ENCODE data around the gene OTUB2.

Gene OTUB2

DNA sequence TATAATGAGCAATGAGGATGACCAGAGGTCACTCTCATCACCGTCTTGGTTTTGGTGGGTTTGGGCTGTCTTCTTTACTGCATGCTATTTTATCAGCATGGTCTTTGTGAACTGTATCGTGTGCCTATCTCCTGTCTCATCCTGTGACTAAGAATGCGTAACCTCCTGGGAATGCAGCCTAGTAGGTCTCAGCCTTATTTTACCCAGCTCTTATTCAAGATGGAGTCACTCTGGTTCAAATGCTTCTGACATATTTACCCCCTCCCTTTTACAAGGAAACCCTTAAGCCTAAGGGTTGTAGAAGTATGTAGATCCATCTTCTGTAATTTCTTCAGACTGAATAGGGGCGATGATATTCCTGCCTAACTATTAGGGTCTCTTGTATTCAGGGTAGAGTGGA, 63.3 kb downstream of the OTUB2 start:
- no peak for TF ChIP-seq SPI1 (IDR thresholded peaks at IDR 0.05; ENCODE audit: borderline replicate concordance, low read depth)
- no peak for DNase-seq (ENCODE audit: low read depth in 1 of 2, low spot score in 1 of 2)
- Histone ChIP-seq H3K27me3 (ENCODE audit: insufficient read depth, poor library complexity, severe bottlenecking) (no peaks in the 10 kb centered on the region), H3K27ac (replicated peaks) (no peak overlapping the region), H3K4me3 (replicated peaks; ENCODE audit: insufficient read depth, low read length) (no peak overlapping the region)

DNA sequence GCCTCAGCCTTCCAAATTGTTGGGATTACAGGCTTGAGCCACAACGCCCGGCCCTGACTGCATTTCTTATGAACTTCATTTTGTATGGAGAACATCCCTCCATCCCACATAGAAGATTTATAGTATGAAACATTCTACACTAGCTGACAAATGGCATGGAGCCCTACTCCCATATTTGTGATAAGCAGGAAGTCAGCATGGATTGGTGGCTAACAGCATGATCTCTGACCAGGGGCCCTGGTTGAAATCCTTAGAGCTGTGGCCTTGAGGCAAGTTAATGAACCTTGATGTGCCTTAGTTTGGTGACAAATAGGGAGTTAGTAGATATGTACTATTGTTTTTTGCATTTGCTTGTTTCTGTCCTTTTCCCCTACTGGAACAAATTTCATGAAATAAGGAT, 67.3 kb downstream of the OTUB2 start:
- H3K27ac ChIP-seq (replicated peaks): no peak overlapping the region
- no peak for DNase-seq (ENCODE audit: low read depth in 1 of 2, low spot score in 1 of 2)
- no peaks in the 10 kb centered on the region for H3K27me3 ChIP-seq (ENCODE audit: insufficient read depth, poor library complexity, severe bottlenecking)
- H3K4me3 ChIP-seq (replicated peaks; ENCODE audit: insufficient read depth, low read length): no peak overlapping the region
- TF ChIP-seq SPI1 (IDR thresholded peaks at IDR 0.05; ENCODE audit: borderline replicate concordance, low read depth) (no peak), POLR2AphosphoS5 (IDR thresholded peaks at IDR 0.05; ENCODE audit: low read depth) (no peak), CTCF (IDR thresholded peaks at IDR 0.05; ENCODE audit: insufficient read depth, low read length) (no peak), GABPA (IDR thresholded peaks at IDR 0.05; ENCODE audit: low read depth) (no peak)
- TF ChIP-seq, protein P1, sequence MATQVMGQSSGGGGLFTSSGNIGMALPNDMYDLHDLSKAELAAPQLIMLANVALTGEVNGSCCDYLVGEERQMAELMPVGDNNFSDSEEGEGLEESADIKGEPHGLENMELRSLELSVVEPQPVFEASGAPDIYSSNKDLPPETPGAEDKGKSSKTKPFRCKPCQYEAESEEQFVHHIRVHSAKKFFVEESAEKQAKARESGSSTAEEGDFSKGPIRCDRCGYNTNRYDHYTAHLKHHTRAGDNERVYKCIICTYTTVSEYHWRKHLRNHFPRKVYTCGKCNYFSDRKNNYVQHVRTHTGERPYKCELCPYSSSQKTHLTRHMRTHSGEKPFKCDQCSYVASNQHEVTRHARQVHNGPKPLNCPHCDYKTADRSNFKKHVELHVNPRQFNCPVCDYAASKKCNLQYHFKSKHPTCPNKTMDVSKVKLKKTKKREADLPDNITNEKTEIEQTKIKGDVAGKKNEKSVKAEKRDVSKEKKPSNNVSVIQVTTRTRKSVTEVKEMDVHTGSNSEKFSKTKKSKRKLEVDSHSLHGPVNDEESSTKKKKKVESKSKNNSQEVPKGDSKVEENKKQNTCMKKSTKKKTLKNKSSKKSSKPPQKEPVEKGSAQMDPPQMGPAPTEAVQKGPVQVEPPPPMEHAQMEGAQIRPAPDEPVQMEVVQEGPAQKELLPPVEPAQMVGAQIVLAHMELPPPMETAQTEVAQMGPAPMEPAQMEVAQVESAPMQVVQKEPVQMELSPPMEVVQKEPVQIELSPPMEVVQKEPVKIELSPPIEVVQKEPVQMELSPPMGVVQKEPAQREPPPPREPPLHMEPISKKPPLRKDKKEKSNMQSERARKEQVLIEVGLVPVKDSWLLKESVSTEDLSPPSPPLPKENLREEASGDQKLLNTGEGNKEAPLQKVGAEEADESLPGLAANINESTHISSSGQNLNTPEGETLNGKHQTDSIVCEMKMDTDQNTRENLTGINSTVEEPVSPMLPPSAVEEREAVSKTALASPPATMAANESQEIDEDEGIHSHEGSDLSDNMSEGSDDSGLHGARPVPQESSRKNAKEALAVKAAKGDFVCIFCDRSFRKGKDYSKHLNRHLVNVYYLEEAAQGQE (IDR thresholded peaks at IDR 0.05; ENCODE audit: insufficient replicate concordance, low read depth): no peak

DNA sequence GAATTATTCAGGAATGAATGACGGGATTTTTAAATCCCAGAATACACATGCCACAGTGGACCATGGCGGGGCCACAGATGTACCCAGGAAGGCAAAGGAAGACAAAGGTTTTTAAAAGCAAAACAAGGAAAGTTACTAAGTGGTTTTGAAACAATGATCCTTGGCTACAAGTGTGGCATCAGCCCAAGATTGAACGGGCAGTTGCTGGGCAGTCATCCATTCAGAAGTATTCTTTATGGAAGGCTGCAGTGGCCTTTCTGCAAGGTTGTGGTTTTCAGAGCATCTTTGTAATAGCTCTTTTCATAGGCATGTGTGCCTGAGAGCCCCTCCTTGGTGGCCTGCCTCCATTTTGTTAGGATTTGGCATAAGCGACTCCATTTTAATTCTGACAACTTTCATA, 71.0 kb downstream of the OTUB2 start:
- Histone ChIP-seq H3K27ac (replicated peaks) (no peak overlapping the region), H3K27me3 (ENCODE audit: insufficient read depth, poor library complexity, severe bottlenecking) (no peaks in the 10 kb centered on the region), H3K4me3 (replicated peaks; ENCODE audit: insufficient read depth, low read length) (no peak overlapping the region)
- TF ChIP-seq GABPA (IDR thresholded peaks at IDR 0.05; ENCODE audit: low read depth) (no peak), CTCF (IDR thresholded peaks at IDR 0.05; ENCODE audit: insufficient read depth, low read length) (no peak), SPI1 (IDR thresholded peaks at IDR 0.05; ENCODE audit: borderline replicate concordance, low read depth) (no peak), POLR2AphosphoS5 (IDR thresholded peaks at IDR 0.05; ENCODE audit: low read depth) (no peak)
- TF ChIP-seq, protein P1 (IDR thresholded peaks at IDR 0.05; ENCODE audit: insufficient replicate concordance, low read depth): no peak
- DNase-seq (ENCODE audit: low read depth in 1 of 2, low spot score in 1 of 2): no peak
